K562 (cell line): ENCODE results near the gene HSF4. TPM values are rescaled to one million over a fixed set of nuclear protein-coding genes. Genes with fewer than 3 reads are reported as not detected.

Experiments used
- ATAC-seq: fragments of 200-7000 bp; cut with Tn5 transposase; 3 replicates; pipeline ENCODE4 v1.9.1; 2020; ENCODE audit warnings: moderate library complexity
- BruUV-seq: library from RNA; stranded (reverse); fragments of 400-500 nt; replicated peaks from 2 replicates; lab custom pipeline; 2021; lab: Mats Ljungman, UMichigan
- CTCF ChIA-PET: fragments of 300-600 bp; formaldehyde crosslinking; extraction: SDS; loops from one replicate; lab custom pipeline; 2021; ENCODE audit warnings: low intra/inter-chr PET ratio; lab: Yijun Ruan, JAX
- POLR2A ChIA-PET: fragments of 300-600, 350-650 bp; sonication (Branson Sonifier 250); formaldehyde crosslinking; extraction: SDS; loops from one replicate; lab custom pipeline; 2021; ENCODE audit warnings: antibody characterized with exemption, inconsistent platforms; lab: Yijun Ruan, JAX
- DNase-seq, 4 experiments: peaks; one replicate each; pipeline versions ENCODE4 v3.0.0 to v3.0.0-alpha.2; 2011 to 2018; ENCODE audit warnings: low spot score in 3 of 4, mixed read lengths in 3 of 4; ENCODE audit errors: extremely low read depth in 1 of 4
- FAIRE-seq: peaks from 2 replicates; lab custom pipeline; 2011; peaks lifted over from hg19 to GRCh38; lab: Jason Lieb, UNC
- H2AFZ ChIP-seq: 2 replicates; pipeline ENCODE4 v1.6.0; 2011; ENCODE audit warnings: low read depth, low read length, control low read depth, inconsistent platforms
- H3K27ac ChIP-seq: fragments of 200-600 bp; 3 replicates; pipeline ENCODE4 v1.8.0; 2011; ENCODE audit warnings: low read depth, mild to moderate bottlenecking, control low read depth, inconsistent platforms, low read length, moderate library complexity, mixed read lengths; ENCODE audit errors: extremely low read depth
- H3K27me3 ChIP-seq, 2 experiments: fragments of 300-600 bp in 1 of 2; 2 replicates in 1 of 2; 3 replicates in 1 of 2; pipeline versions ENCODE4 v1.6.0 to v1.8.0; 2011; ENCODE audit warnings: inconsistent platforms in 2 of 2, low read length in 2 of 2, mild to moderate bottlenecking in 1 of 2, mixed read lengths in 1 of 2, moderate library complexity in 1 of 2; ENCODE audit not compliant: control insufficient read depth in 2 of 2, insufficient read depth in 2 of 2
- H3K36me3 ChIP-seq: fragments of 300-600 bp; 3 replicates; pipeline ENCODE4 v1.8.0; 2011; ENCODE audit warnings: mild to moderate bottlenecking, low read length, inconsistent platforms; ENCODE audit not compliant: control insufficient read depth, insufficient read depth
- H3K4me1 ChIP-seq, 2 experiments: fragments of 200-600 bp in 1 of 2; replicated peaks in 1 of 2; 2 replicates in 1 of 2; 3 replicates in 1 of 2; pipeline versions ENCODE4 v1.5.1 to v1.8.0; 2011; ENCODE audit warnings: inconsistent platforms in 2 of 2, low read length in 2 of 2, mild to moderate bottlenecking in 1 of 2, mixed read lengths in 1 of 2, moderate library complexity in 1 of 2; ENCODE audit not compliant: control insufficient read depth in 2 of 2, insufficient read depth in 2 of 2
- H3K4me2 ChIP-seq: 2 replicates; pipeline ENCODE4 v1.6.1; 2011; ENCODE audit warnings: low read length, control low read depth, inconsistent platforms, mixed read lengths; ENCODE audit not compliant: insufficient read depth
- H3K4me3 ChIP-seq: fragments of 200-600 bp; sonication (generic), shearing (Covaris generic); 2 replicates; pipeline ENCODE4 v1.5.1; 2016; ENCODE audit warnings: control low read depth, inconsistent platforms
- H3K79me2 ChIP-seq: fragments of 200-600 bp; 3 replicates; pipeline ENCODE4 v1.8.0; 2011; ENCODE audit warnings: low read length, inconsistent platforms; ENCODE audit not compliant: control insufficient read depth, insufficient read depth
- H3K9ac ChIP-seq, 2 experiments: 2 replicates each; pipeline versions ENCODE4 v1.6.0 to v1.6.1; 2011; ENCODE audit warnings: low read depth in 2 of 2, low read length in 2 of 2, control low read depth in 1 of 2, inconsistent platforms in 1 of 2, mild to moderate bottlenecking in 1 of 2, mixed read lengths in 1 of 2; ENCODE audit not compliant: insufficient read depth in 1 of 2
- H3K9me1 ChIP-seq: one replicate; pipeline ENCODE4 v1.6.0; 2011; ENCODE audit warnings: inconsistent platforms, mild to moderate bottlenecking, low read length, moderate library complexity; ENCODE audit not compliant: control insufficient read depth, insufficient read depth
- H3K9me3 ChIP-seq: replicated peaks from 2 replicates; pipeline ENCODE4 v1.5.1; 2011; ENCODE audit warnings: low read depth, low read length, inconsistent platforms; ENCODE audit not compliant: control insufficient read depth, insufficient read depth
- H4K20me1 ChIP-seq: replicated peaks from 2 replicates; pipeline ENCODE4 v1.6.1; 2011; ENCODE audit warnings: low read length, inconsistent platforms, mixed read lengths; ENCODE audit not compliant: control insufficient read depth, insufficient read depth
- ATF2 ChIP-seq: sonication (generic); formaldehyde crosslinking; IDR thresholded peaks from 2 replicates; pipeline ENCODE4 v1.8.1; 2022; ENCODE audit warnings: missing genetic modification reagents
- BDP1 ChIP-seq: IDR thresholded peaks from 3 replicates; pipeline ENCODE4 v1.6.1; 2011; ENCODE audit not compliant: insufficient read length, insufficient read depth
- DPF2 ChIP-seq: fragments of 450-650 bp; IDR thresholded peaks from 2 replicates; pipeline ENCODE4 v1.6.1; 2016
- ELF1 ChIP-seq: fragments of 200-800 bp; sonication (Bioruptor generic); IDR thresholded peaks from 2 replicates; pipeline ENCODE4 v1.6.1; 2016; ENCODE audit warnings: missing genetic modification characterization, missing compliant biosample characterization
- GTF2E2 ChIP-seq: fragments of 200-800 bp; sonication (Bioruptor generic); IDR thresholded peaks from 2 replicates; pipeline ENCODE4 v1.6.1; 2016; ENCODE audit warnings: missing genetic modification characterization, missing compliant biosample characterization
- GTF2F1 ChIP-seq: IDR thresholded peaks from 2 replicates; pipeline ENCODE4 v1.6.1; 2011; ENCODE audit warnings: low read depth, low read length, improper control_type of control experiment
- KLF6 ChIP-seq: fragments of 250-450 bp; sonication (Bioruptor Pico); IDR thresholded peaks from 2 replicates; pipeline ENCODE4 v1.4.0; 2020; ENCODE audit warnings: mild to moderate bottlenecking, moderate library complexity, borderline replicate concordance
- MECOM ChIP-seq: fragments of 250-450 bp; sonication (Bioruptor Pico); IDR thresholded peaks from 2 replicates; pipeline ENCODE4 v1.8.0; 2022; ENCODE audit warnings: inconsistent platforms
- NR2F6 ChIP-seq: fragments of 450-650 bp; formaldehyde crosslinking; IDR thresholded peaks from 2 replicates; pipeline ENCODE4 v1.4.0; 2020; ENCODE audit warnings: mild to moderate bottlenecking
- RBM34 ChIP-seq: fragments of 200-400 bp; formaldehyde crosslinking; IDR thresholded peaks from 2 replicates; pipeline ENCODE4 v1.6.1; 2018; ENCODE audit warnings: low read length, borderline replicate concordance; ENCODE audit not compliant: insufficient read depth
- ZBTB26 ChIP-seq: fragments of 450-650 bp; formaldehyde crosslinking; IDR thresholded peaks from 2 replicates; pipeline ENCODE4 v1.4.0; 2022; ENCODE audit warnings: missing genetic modification characterization
- ZBTB40 ChIP-seq, 2 experiments: fragments of 450-650 bp in 1 of 2; sonication (generic) in 1 of 2; formaldehyde crosslinking in 1 of 2; IDR thresholded peaks; 2 replicates each; pipeline versions ENCODE4 v1.7.1 to v1.9.0; 2016 to 2022; ENCODE audit warnings: inconsistent platforms in 1 of 2, mild to moderate bottlenecking in 1 of 2, missing genetic modification reagents in 1 of 2
- WGBS: fragments of 100-300 bp; shearing (Covaris generic); methylation state at CpG from one replicate; pipeline ENCODE4 v1.1.6; 2016; ENCODE audit warnings: low coverage, mixed read lengths; ENCODE audit not compliant: insufficient coverage; ENCODE audit errors: missing lambda C conversion rate; 5-methylcytosine and 5-hydroxymethylcytosine counted together
- in situ Hi-C: fragments of 300-500 bp; cut with MboI; formaldehyde crosslinking; loops from 4 replicates; pipeline ENCODE4 v1.15.0; 2018; ENCODE audit warnings: inconsistent platforms, mixed read lengths
- intact Hi-C: fragments of 100-400 bp; cut with micrococcal nuclease; formaldehyde crosslinking; loops from 2 replicates; pipeline ENCODE4 v1.14.2; 2022
- polyA plus RNA-seq, 8 experiments: library from polyadenylated mRNA; depleted of rRNA in 4 of 8; stranded (reverse) in 5 of 8; unstranded in 3 of 8; fragments of >200 nt; fragmentation: Nextera tagmentation in 2 of 8; fragmentation: Illumina TruSeq in 1 of 8; extraction: Ambion mirVana in 2 of 8; extraction: Trizol in 1 of 8; gene quantifications; 2 replicates each; pipeline versions ENCODE4 v1.2.1 to v1.2.3, GENCODE V29; 2011 to 2014; ENCODE audit warnings: inconsistent platforms in 1 of 8, missing spikeins in 1 of 8
- total RNA-seq, 7 experiments: library from RNA; depleted of rRNA in 6 of 7; stranded (reverse); fragments of >200 nt in 6 of 7; fragmentation: Illumina TruSeq in 2 of 7; extraction: Trizol in 2 of 7; gene quantifications; 2 replicates each; pipeline versions ENCODE4 v1.2.1 to v1.2.3, GENCODE V29; 2011 to 2021; ENCODE audit warnings: low replicate concordance in 1 of 7

Gene HSF4
- total and polyA plus RNA-seq, 9 of the 15 experiments (the other 6 are each of a cell fraction or from before 2014, with no cell fraction given), result 0.50 to 35.4 (median 8.8) TPM; not detected in 1

GRCh38 chr16:67180166-67180565 is 15.6 kb downstream of the HSF4 start:
- Histone ChIP-seq H3K36me3 (no peaks in the 10 kb centered on the region), H3K9me3 (no peaks in the 10 kb centered on the region), H3K27ac (no peak overlapping the region), H4K20me1 (peaks cover 5% of the 10 kb centered on the region), H3K4me1 (peaks cover 10 to 51% of the 10 kb centered on the region in 2 experiments), H3K9me1 (no peaks in the 10 kb centered on the region), H2AFZ (no peak overlapping the region), H3K4me3 (no peak overlapping the region), H3K4me2 (no peak overlapping the region), H3K79me2 (peaks cover 14% of the 10 kb centered on the region), H3K27me3 (no peaks in the 10 kb centered on the region), H3K9ac (peak overlapping the region in 1 of 2 experiments; percentile 65; a peak in 1 of 4 replicates)
- BruUV-seq, result no TSS peak
- ChIA-PET CTCF (no interaction called here), POLR2A (no interaction called here)
- no peak for FAIRE-seq
- ATAC-seq, result no peak
- DNase-seq, result no peak
- in situ Hi-C loops (no loop called here), intact Hi-C loops (loop anchor here (10.0 kb wide), 2 partner anchors 165 to 225 kb away; no protein-coding TSS in a partner anchor)
- WGBS, result 83% methylated on average over 16 of the region's 16 CpGs
- TF ChIP-seq ELF1 (tag) (no peak), ZBTB40 (IDR thresholded peaks at IDR 0.05) (no peak), ZBTB40 (CRISPR knock-in tag; IDR thresholded peaks at IDR 0.05) (no peak), ATF2 (CRISPR knock-in tag) (no peak), KLF6 (CRISPR knock-in tag) (no peak), DPF2 (no peak), ZBTB26 (no peak), BDP1 (no peak), MECOM (no peak), NR2F6 (CRISPR knock-in tag) (no peak), GTF2F1 (no peak), RBM34 (no peak), GTF2E2 (tag) (no peak)
